Measurements from ENCODE around the gene ZNF558. TPM values are rescaled to one million over a fixed set of nuclear protein-coding genes. Genes with fewer than 3 reads are reported as not detected.

Gene ZNF558
- total and polyA plus RNA-seq, 2 of the 8 experiments (the other 6 are each of a cell fraction or from before 2014, with no cell fraction given), result 4.3 to 14.3 TPM

DNA sequence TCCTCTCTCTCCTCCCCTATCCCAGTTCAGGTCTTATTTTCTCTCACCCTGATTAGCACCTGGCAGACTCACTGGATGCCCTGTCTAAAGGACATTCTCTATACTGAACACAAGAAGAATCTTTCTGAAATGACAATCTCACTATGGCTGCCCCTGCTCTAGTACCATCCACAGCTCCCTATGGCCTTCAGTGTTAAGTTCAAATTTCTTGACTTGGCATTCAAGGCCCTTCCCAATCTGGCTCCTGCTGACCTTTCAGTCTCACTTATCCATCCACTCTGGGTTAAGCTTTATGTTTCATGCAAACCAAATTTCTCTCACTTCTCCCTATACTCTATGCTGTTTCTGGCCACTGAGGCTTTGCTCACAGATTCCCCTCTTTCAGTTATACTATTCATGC lies 34.2 kb upstream of the ZNF558 start:
- Histone ChIP-seq H3K23me2 (ENCODE audit: low read depth, low read length) (peaks cover 10% of the 10 kb centered on the region; the same call in 1 of the 2 replicates), H3K56ac (replicated peaks; ENCODE audit: insufficient read length, low read depth, low read length) (no peak overlapping the region), H2BK20ac (ENCODE audit: low read length) (no peak overlapping the region), H3K4me1 (replicated peaks in 1 of 4; ENCODE audit: control insufficient read depth in 3 of 4, insufficient read depth in 4 of 4, low read length in 3 of 4) (no peaks in the 10 kb centered on the region), H3K4me2 (ENCODE audit: insufficient read depth in 1 of 2, low read depth in 2 of 2, low read length in 2 of 2) (no peak overlapping the region), H3K9me3 (ENCODE audit: insufficient read depth in 2 of 2, low read depth in 1 of 2, low read length in 1 of 2) (peaks cover 70 to 88% of the 10 kb centered on the region in 2 experiments), H2BK120ac (replicated peaks; ENCODE audit: low read depth, low read length) (no peak overlapping the region), H4K8ac (ENCODE audit: extremely low read depth, insufficient read depth, low read length) (no peak overlapping the region), H2BK12ac (ENCODE audit: low read depth, low read length) (no peak overlapping the region), H4K20me1 (replicated peaks in 1 of 2; ENCODE audit: control insufficient read depth in 1 of 2, insufficient read depth in 2 of 2, low read length in 2 of 2) (no peaks in the 10 kb centered on the region), H4K91ac (replicated peaks; ENCODE audit: insufficient read length, low read length) (no peak overlapping the region), H4K5ac (ENCODE audit: insufficient read length, low read depth, low read length) (no peak overlapping the region), H3K4me3 (ENCODE audit: extremely low read depth in 1 of 4, insufficient read depth in 2 of 4, low read depth in 3 of 4, low read length in 4 of 4) (no peak overlapping the region), H3K27me3 (replicated peaks in 1 of 4; ENCODE audit: control insufficient read depth in 3 of 4, extremely low read depth in 1 of 4, insufficient read depth in 3 of 4, low read length in 3 of 4) (no peaks in the 10 kb centered on the region), H3K4ac (replicated peaks; ENCODE audit: insufficient read length, low read depth, low read length) (no peak overlapping the region), H2BK5ac (ENCODE audit: low read depth, low read length) (no peak overlapping the region), H3K9ac (replicated peaks in 1 of 4; ENCODE audit: extremely low read depth in 1 of 4, low read depth in 3 of 4, low read length in 3 of 4) (no peak overlapping the region), H2AK5ac (ENCODE audit: low read depth, low read length) (no peak overlapping the region), H3K18ac (ENCODE audit: extremely low read depth, low read length) (no peak overlapping the region), H2AFZ (ENCODE audit: low read length) (no peak overlapping the region), H2BK15ac (ENCODE audit: low read length) (no peak overlapping the region), H3K14ac (ENCODE audit: insufficient read length) (no peak overlapping the region), H3K79me1 (ENCODE audit: low read depth, low read length) (no peaks in the 10 kb centered on the region), H3K27ac (ENCODE audit: low read depth, low read length) (no peak overlapping the region), H3K79me2 (ENCODE audit: control insufficient read depth in 1 of 2, insufficient read depth in 2 of 2, low read length in 2 of 2) (no peaks in the 10 kb centered on the region), H3K36me3 (ENCODE audit: control insufficient read depth in 2 of 4, insufficient read depth in 4 of 4, low read length in 3 of 4) (no peaks in the 10 kb centered on the region), H3K23ac (ENCODE audit: insufficient read length) (no peak overlapping the region)
- FAIRE-seq, result no peak
- ChIA-PET POLR2A (ENCODE audit: partially characterized antibody) (no interaction called here), CTCF (ENCODE audit: partially characterized antibody) (no interaction called here)
- DNase-seq (ENCODE audit: low read depth in 1 of 2, low spot score in 2 of 2), result no peak
- TF ChIP-seq RXRA (IDR thresholded peaks at IDR 0.05; ENCODE audit: insufficient read depth, low read depth, low read length), result no peak
- TF ChIP-seq, protein P1, sequence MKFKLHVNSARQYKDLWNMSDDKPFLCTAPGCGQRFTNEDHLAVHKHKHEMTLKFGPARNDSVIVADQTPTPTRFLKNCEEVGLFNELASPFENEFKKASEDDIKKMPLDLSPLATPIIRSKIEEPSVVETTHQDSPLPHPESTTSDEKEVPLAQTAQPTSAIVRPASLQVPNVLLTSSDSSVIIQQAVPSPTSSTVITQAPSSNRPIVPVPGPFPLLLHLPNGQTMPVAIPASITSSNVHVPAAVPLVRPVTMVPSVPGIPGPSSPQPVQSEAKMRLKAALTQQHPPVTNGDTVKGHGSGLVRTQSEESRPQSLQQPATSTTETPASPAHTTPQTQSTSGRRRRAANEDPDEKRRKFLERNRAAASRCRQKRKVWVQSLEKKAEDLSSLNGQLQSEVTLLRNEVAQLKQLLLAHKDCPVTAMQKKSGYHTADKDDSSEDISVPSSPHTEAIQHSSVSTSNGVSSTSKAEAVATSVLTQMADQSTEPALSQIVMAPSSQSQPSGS (IDR thresholded peaks at IDR 0.05; ENCODE audit: low read length), result no peak
- TF ChIP-seq BACH1 (IDR thresholded peaks at IDR 0.05; ENCODE audit: low read length), result no peak
- TF ChIP-seq JUN (IDR thresholded peaks at IDR 0.05; ENCODE audit: low read depth, low read length), result no peak
- TF ChIP-seq CTBP2 (IDR thresholded peaks at IDR 0.05; ENCODE audit: borderline replicate concordance, insufficient read depth, insufficient read length, low read length), result no peak
- no peak for TF ChIP-seq SAP30 (IDR thresholded peaks at IDR 0.05; ENCODE audit: insufficient read depth, insufficient replicate concordance, low read length)
- TF ChIP-seq, protein P2, sequence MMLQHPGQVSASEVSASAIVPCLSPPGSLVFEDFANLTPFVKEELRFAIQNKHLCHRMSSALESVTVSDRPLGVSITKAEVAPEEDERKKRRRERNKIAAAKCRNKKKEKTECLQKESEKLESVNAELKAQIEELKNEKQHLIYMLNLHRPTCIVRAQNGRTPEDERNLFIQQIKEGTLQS (IDR thresholded peaks at IDR 0.05; ENCODE audit: insufficient read depth, low read depth, low read length), result no peak
- no peak for TF ChIP-seq SRF (IDR thresholded peaks at IDR 0.05; ENCODE audit: low read depth, low read length)
- TF ChIP-seq POU5F1 (IDR thresholded peaks at IDR 0.05; ENCODE audit: low read depth, low read length), result no peak
- TF ChIP-seq SIRT6 (IDR thresholded peaks at IDR 0.05; ENCODE audit: low read length), result no peak
- no peak for TF ChIP-seq ASH2L (IDR thresholded peaks at IDR 0.05; ENCODE audit: low read length)
- no peak for TF ChIP-seq SIX5 (IDR thresholded peaks at IDR 0.05; ENCODE audit: low read depth, low read length)
- no peak for TF ChIP-seq POLR2AphosphoS5 (IDR thresholded peaks at IDR 0.05; ENCODE audit: low read depth, low read length)
- TF ChIP-seq HDAC2 (IDR thresholded peaks at IDR 0.05; ENCODE audit: borderline replicate concordance in 1 of 2, low read depth in 2 of 2, low read length in 2 of 2), result no peak
